ENCODE measurements around the gene MEGF6. TPM values are rescaled to one million over a fixed set of nuclear protein-coding genes. Genes with fewer than 3 reads are reported as not detected.

The MEGF6 gene
- total RNA-seq, 1 donor: 2.2 TPM

DNA sequence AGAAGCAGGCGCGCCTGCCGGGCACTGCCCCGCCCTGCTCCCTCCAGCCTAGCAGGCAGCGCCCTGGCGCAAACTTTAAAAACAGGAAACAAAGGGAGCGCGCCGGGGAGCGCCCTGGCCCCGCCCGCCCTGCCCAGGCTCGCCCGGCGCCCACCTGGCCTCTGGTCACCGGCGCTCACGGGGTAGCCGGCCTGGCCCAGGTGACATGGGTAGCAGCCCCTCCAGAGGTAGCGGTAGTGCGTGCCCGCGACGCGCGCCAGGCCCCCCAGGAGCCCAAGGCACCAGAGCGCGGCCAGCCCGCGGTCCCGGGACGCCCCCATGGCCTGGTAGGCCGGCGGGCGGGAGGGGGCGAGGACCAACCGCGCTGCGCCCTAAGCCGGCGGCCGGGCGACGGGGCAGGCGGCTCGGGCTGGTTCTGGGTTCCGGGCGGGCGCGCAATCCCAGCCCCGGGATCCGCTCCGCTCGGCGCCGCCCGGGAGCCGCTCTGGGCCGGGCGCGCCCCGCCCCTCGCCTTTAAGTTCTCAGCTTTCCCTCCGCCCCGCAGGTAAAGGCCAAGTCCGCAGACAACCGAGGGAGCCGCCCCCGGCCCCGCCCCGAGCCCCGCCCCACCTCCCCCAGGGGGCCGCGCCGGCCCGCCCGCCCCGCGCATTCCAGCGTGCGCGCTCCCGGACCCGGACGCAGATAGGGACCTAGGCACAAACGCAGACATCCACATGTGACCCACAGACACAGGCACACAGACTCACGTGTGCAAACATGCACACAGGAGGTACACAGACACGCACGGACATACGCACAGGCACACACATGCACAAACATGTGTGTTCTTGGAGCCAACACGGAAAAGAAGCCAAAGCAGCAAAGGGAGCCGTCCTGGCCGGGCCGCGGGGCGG lies 80.1 kb downstream of the MEGF6 start:
- H3K4me3 ChIP-seq (ENCODE audit: low read depth, low read length): peak overlapping the region; percentile 32
- no peak for DNase-seq (ENCODE audit: low read depth)
- TF ChIP-seq, protein P1, sequence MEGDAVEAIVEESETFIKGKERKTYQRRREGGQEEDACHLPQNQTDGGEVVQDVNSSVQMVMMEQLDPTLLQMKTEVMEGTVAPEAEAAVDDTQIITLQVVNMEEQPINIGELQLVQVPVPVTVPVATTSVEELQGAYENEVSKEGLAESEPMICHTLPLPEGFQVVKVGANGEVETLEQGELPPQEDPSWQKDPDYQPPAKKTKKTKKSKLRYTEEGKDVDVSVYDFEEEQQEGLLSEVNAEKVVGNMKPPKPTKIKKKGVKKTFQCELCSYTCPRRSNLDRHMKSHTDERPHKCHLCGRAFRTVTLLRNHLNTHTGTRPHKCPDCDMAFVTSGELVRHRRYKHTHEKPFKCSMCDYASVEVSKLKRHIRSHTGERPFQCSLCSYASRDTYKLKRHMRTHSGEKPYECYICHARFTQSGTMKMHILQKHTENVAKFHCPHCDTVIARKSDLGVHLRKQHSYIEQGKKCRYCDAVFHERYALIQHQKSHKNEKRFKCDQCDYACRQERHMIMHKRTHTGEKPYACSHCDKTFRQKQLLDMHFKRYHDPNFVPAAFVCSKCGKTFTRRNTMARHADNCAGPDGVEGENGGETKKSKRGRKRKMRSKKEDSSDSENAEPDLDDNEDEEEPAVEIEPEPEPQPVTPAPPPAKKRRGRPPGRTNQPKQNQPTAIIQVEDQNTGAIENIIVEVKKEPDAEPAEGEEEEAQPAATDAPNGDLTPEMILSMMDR (IDR thresholded peaks at IDR 0.05; ENCODE audit: insufficient read depth, low read depth, low read length): no peak

DNA sequence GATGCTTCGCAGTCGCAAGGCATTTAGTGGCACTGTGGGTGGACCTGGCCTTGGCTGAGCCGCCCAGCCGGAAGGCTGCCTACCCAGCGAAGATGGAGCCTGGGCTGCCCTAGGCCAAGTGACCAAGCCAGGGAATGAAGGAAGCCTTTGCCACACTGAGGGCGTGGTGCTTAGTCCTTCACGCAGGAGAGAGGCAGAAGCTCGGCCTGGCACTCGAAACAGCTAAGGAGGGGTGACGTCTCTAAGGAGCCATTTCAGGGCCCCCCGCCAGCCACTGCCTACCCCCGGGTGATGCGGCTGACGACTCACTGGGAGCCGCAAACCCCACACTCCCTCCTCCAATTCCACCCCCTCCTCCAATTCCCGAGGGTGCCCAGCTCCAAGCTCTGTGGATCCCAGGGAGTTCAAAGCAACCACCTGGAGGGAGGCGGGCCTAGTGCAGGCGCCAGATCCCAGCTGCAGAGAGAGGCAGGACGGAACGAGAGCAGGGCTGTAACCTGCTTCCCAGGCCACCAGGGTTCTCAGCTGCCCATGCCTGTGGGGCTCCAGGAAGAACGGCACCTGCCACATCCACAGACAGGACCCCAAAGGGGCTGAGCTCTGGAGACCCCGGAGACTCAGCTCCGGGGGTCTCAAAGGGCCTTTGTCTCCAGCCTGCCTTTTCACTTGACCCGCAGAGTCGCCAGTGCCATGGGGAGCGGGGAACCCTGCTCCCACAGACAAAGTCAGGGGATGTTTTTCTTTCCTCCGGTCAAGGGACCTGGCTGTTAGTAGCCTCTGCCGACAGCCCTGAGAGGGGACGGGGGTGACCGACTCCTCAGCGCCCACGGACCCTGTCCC lies 81.0 kb downstream of the MEGF6 start:
- H3K4me3 ChIP-seq (ENCODE audit: low read depth, low read length): peak overlapping the region; percentile 27
- DNase-seq (ENCODE audit: low read depth): no peak
- TF ChIP-seq, protein P1 (IDR thresholded peaks at IDR 0.05; ENCODE audit: insufficient read depth, low read depth, low read length): no peak

DNA sequence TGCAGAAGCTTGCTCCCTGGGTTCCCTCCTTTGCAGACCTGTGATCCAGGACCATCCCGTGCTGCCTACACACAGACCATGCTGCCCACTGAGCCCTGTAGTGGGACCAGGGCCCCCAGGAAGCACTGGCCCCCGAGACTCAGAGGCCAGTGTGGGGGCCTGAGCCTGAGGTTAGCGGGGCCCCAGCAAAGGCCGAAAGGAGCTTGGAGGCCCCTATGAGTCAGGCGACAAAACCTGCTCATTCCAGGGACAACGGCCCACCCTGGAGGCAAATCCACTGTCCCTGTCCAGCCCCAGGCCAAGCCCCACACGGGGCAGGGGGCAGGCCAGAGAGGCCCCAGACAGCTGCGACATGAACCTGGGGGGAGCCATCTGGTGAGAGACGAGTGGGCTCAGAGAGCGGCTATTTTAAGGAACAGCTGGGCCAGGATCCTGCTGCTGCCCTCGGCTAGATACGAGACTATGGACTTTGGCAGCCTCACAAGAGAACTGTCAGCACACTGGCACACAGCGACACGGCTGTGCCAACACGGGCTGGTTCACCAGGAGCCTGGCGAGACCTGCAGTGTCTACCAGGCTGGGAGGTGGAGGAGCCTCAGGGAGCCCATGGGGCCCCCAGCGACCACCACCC lies 82.1 kb downstream of the MEGF6 start:
- TF ChIP-seq, protein P1 (IDR thresholded peaks at IDR 0.05; ENCODE audit: insufficient read depth, low read depth, low read length): no peak
- no peak overlapping the region for H3K4me3 ChIP-seq (ENCODE audit: low read depth, low read length)
- no peak for DNase-seq (ENCODE audit: low read depth)

DNA sequence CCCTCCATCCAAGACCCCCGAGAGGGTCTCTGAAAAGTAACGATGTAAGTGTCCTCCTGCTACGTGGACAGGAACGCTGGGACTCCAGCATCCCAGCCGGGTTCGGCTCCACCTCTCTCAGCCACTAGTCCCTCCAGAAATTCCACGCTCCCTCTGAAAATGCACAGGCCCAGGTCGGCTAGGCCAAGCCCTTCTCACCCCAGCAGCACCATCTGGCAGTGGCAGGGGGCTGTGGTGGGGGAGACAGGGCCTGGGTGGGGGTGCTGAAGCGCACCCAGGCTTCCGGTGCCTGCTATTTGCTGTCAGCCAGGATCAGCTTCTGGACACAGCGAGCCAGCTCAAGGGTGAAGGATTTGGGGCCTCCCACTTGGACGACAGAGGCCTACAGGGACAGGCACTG lies 83.5 kb downstream of the MEGF6 start:
- no peak for DNase-seq (ENCODE audit: low read depth)
- no peak overlapping the region for H3K4me3 ChIP-seq (ENCODE audit: low read depth, low read length)
- TF ChIP-seq, protein P1 (IDR thresholded peaks at IDR 0.05; ENCODE audit: insufficient read depth, low read depth, low read length): no peak

DNA sequence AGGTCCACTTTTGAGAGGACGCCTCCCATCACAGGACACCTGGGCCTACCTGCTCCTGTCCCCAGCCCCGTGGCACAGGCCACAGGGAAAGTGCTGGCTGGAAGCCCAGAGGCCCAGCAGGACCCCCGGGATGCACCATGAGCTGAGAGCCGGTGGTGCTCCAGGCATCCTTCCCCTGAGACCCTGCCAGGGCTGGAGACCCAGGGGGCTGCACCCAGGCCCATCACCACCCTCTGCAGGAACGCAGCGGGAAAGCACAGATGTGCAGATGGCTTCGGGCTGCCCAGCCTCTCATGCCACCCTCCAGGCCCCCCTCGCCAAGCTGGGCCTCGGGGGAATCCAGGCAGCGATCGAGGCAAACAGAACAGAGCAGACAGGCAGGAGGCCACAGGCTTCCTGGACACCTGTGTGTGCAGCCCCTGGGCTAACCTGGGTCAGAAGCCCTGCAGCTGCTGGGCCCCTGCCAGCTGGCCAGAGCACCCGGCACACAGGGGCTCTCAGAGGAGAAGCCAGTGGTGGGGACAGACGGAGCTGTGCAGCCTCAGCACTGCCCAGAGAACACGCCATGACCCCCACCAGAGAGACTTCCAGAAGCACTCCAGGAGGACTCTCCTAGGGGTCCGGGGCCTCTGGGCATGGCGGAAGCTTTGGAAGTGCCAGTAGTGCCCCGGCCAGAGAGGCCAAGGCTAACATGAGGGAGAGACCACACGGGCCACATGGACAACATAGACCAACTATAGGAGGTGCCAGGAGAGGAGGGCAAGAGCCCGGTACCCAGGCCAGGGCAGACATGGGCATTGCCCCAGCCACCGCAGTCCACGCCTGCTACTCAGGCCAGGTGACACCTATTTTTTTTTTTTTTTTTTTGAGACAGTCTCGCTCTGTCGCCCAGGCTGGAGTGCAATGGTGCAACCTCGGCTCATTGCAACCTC lies 85.5 kb downstream of the MEGF6 start:
- DNase-seq (ENCODE audit: low read depth): no peak
- no peak overlapping the region for H3K4me3 ChIP-seq (ENCODE audit: low read depth, low read length)

More for the DNA sequence above, 85.5 kb downstream of the MEGF6 start:
- TF ChIP-seq, protein P1 (IDR thresholded peaks at IDR 0.05; ENCODE audit: insufficient read depth, low read depth, low read length): no peak
